CD4-positive, alpha-beta T cell treated with Interferon alpha-2 for 1 hour (primary cell): ENCODE measurements around the gene BAIAP3.

Experiments used
- DNase-seq, 2 donors: peaks; one replicate each; pipeline ENCODE4 v3.0.0-alpha.2; 2020 to 2022

Gene BAIAP3

GRCh38 chr16:1333854-1334700, 632 bp downstream of the BAIAP3 start:
- DNase-seq = no peak

- no peak for DNase-seq
Observed at GRCh38 chr16:1334739-1335138, 1.3 kb downstream of the BAIAP3 start.

- no peak for DNase-seq
Observed at GRCh38 chr16:1335211-1335971, 1.9 kb downstream of the BAIAP3 start.

GRCh38 chr16:1335996-1336395, 2.6 kb downstream of the BAIAP3 start:
- DNase-seq = no peak

- no peak for DNase-seq
Observed at GRCh38 chr16:1336619-1337018, 3.2 kb downstream of the BAIAP3 start.

GRCh38 chr16:1337486-1337885, 4.0 kb downstream of the BAIAP3 start:
- DNase-seq = no peak

- peak in 1 of 2 donors; percentile 36 for DNase-seq
Observed at GRCh38 chr16:1338119-1338730, 4.8 kb downstream of the BAIAP3 start.

- DNase-seq = no peak
Observed at GRCh38 chr16:1338855-1339675, 5.6 kb downstream of the BAIAP3 start.

- DNase-seq = no peak
Observed at GRCh38 chr16:1340730-1341494, 7.5 kb downstream of the BAIAP3 start.

GRCh38 chr16:1341495-1342420, 8.3 kb downstream of the BAIAP3 start:
- DNase-seq = no peak

GRCh38 chr16:1342526-1343427, 9.3 kb downstream of the BAIAP3 start:
- peak; percentile 98 for DNase-seq

GRCh38 chr16:1343428-1344242, 10.2 kb downstream of the BAIAP3 start:
- DNase-seq = no peak

GRCh38 chr16:1344499-1344898, 11.1 kb downstream of the BAIAP3 start:
- no peak for DNase-seq

GRCh38 chr16:1345087-1345486, 11.6 kb downstream of the BAIAP3 start:
- no peak for DNase-seq

- DNase-seq = no peak
Observed at GRCh38 chr16:1345651-1346421, 12.4 kb downstream of the BAIAP3 start.

- DNase-seq = no peak
Observed at GRCh38 chr16:1346422-1347285, 13.2 kb downstream of the BAIAP3 start.

- DNase-seq = no peak
Observed at GRCh38 chr16:1347286-1347855, 13.9 kb downstream of the BAIAP3 start.
